DOHH2 (cell line): ENCODE data around the gene OCSTAMP.

ENCODE experiments used
- H3F3A ChIP-seq: fragments of 200-600 bp; sonication (generic), shearing (Covaris generic); 2 replicates; pipeline ENCODE4 v1.6.0; 2016; ENCODE audit warnings: antibody characterized with exemption, mild to moderate bottlenecking; ENCODE audit not compliant: control insufficient read depth, insufficient read depth
- H3K27ac ChIP-seq: fragments of 200-600 bp; sonication (generic); 2 replicates; pipeline ENCODE4 v1.5.1; 2014; ENCODE audit warnings: low read depth, mild to moderate bottlenecking, low read length, moderate library complexity
- H3K27me3 ChIP-seq: fragments of 200-600 bp; sonication (generic); 2 replicates; pipeline ENCODE4 v1.6.1; 2014; ENCODE audit warnings: mild to moderate bottlenecking, low read length, mixed read lengths; ENCODE audit not compliant: control insufficient read depth
- H3K36me3 ChIP-seq: fragments of 200-600 bp; sonication (generic); 2 replicates; pipeline ENCODE4 v1.6.1; 2014; ENCODE audit warnings: mild to moderate bottlenecking, low read length, moderate library complexity, mixed read lengths; ENCODE audit not compliant: control insufficient read depth
- H3K4me1 ChIP-seq: fragments of 200-600 bp; sonication (generic); 2 replicates; pipeline ENCODE4 v1.6.1; 2014; ENCODE audit warnings: mild to moderate bottlenecking, low read length, mixed read lengths; ENCODE audit not compliant: control insufficient read depth
- H3K4me2 ChIP-seq: fragments of 200-600 bp; sonication (generic); 2 replicates; pipeline ENCODE4 v1.6.0; 2014; ENCODE audit warnings: mild to moderate bottlenecking, low read length, moderate library complexity
- H3K4me3 ChIP-seq: fragments of 200-600 bp; sonication (generic); 2 replicates; pipeline ENCODE4 v1.5.1; 2014; ENCODE audit warnings: mild to moderate bottlenecking, low read length, mixed read lengths
- H3K79me2 ChIP-seq: fragments of 200-600 bp; sonication (generic); 2 replicates; pipeline ENCODE4 v1.6.1; 2014; ENCODE audit warnings: mild to moderate bottlenecking, low read length, mixed read lengths; ENCODE audit not compliant: control insufficient read depth
- H3K9me2 ChIP-seq: fragments of 200-600 bp; sonication (generic); replicated peaks from 2 replicates; pipeline ENCODE4 v1.6.1; 2014; ENCODE audit warnings: mild to moderate bottlenecking, low read length, mixed read lengths; ENCODE audit not compliant: control insufficient read depth
- H3K9me3 ChIP-seq: fragments of 200-600 bp; sonication (generic); 2 replicates; pipeline ENCODE4 v1.6.1; 2014; ENCODE audit warnings: antibody characterized with exemption, low read length, mixed read lengths; ENCODE audit not compliant: control insufficient read depth, insufficient read depth
- H4K20me1 ChIP-seq: fragments of 200-600 bp; sonication (generic); 2 replicates; pipeline ENCODE4 v1.6.0; 2014; ENCODE audit warnings: low read depth, mild to moderate bottlenecking, antibody characterized with exemption, low read length, moderate library complexity; ENCODE audit not compliant: control insufficient read depth, insufficient read depth
- EZH2phosphoT487 ChIP-seq: fragments of 200-600 bp; sonication (generic); IDR thresholded peaks from 2 replicates; pipeline ENCODE4 v1.6.1; 2017; ENCODE audit warnings: borderline replicate concordance, mild to moderate bottlenecking, antibody characterized with exemption, low read length, moderate library complexity, mixed read lengths
- TF ChIP-seq, protein P1 (sequence below): fragments of 200-600 bp; sonication (generic); IDR thresholded peaks from one replicate; pipeline ENCODE4 v1.5.1; 2014; ENCODE audit warnings: antibody characterized with exemption, mild to moderate bottlenecking, low read depth, low read length; ENCODE audit not compliant: poor library complexity, severe bottlenecking

Gene OCSTAMP

GRCh38 chr20:46512943-46513844, 37.3 kb downstream of the OCSTAMP start, which contains the start of gene ZNF334:
TSS of gene ZNF334 (minus strand) at chr20:46513559. CDS start at chr20:46512102, 1,457 bp downstream.
- TF ChIP-seq, protein P1, sequence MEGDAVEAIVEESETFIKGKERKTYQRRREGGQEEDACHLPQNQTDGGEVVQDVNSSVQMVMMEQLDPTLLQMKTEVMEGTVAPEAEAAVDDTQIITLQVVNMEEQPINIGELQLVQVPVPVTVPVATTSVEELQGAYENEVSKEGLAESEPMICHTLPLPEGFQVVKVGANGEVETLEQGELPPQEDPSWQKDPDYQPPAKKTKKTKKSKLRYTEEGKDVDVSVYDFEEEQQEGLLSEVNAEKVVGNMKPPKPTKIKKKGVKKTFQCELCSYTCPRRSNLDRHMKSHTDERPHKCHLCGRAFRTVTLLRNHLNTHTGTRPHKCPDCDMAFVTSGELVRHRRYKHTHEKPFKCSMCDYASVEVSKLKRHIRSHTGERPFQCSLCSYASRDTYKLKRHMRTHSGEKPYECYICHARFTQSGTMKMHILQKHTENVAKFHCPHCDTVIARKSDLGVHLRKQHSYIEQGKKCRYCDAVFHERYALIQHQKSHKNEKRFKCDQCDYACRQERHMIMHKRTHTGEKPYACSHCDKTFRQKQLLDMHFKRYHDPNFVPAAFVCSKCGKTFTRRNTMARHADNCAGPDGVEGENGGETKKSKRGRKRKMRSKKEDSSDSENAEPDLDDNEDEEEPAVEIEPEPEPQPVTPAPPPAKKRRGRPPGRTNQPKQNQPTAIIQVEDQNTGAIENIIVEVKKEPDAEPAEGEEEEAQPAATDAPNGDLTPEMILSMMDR: no peak
- TF ChIP-seq EZH2phosphoT487: no peak
- Histone ChIP-seq H3K4me2 (no peak within 1 kb of the TSS), H3K4me1 (no peaks in the 10 kb centered on the region), H3K9me3 (no peaks in the 10 kb centered on the region), H3K27ac (no peak within 1 kb of the TSS), H3K4me3 (no peak within 1 kb of the TSS), H3K36me3 (no peaks in the 10 kb centered on the region), H3K79me2 (no peaks in the 10 kb centered on the region), H3K9me2 (no peaks in the 10 kb centered on the region), H3F3A (no peaks in the 10 kb centered on the region), H4K20me1 (no peaks in the 10 kb centered on the region), H3K27me3 (peaks cover 7% of the 10 kb centered on the region; the same call in 1 of the 2 replicates)

GRCh38 chr20:46509523-46509922, 40.9 kb downstream of the OCSTAMP start:
- no peaks in the 10 kb centered on the region for H3K36me3 ChIP-seq
- H3K9me2 ChIP-seq: no peaks in the 10 kb centered on the region
- H3K4me2 ChIP-seq: no peak overlapping the region
- H3K9me3 ChIP-seq: no peaks in the 10 kb centered on the region
- no peaks in the 10 kb centered on the region for H3K79me2 ChIP-seq
- TF ChIP-seq EZH2phosphoT487: no peak
- TF ChIP-seq, protein P1: no peak
- peaks cover 8% of the 10 kb centered on the region; the same call in 1 of the 2 replicates for H3K27me3 ChIP-seq
- no peaks in the 10 kb centered on the region for H3K4me1 ChIP-seq
- H3K4me3 ChIP-seq: no peak overlapping the region
- H4K20me1 ChIP-seq: no peaks in the 10 kb centered on the region
- no peaks in the 10 kb centered on the region for H3F3A ChIP-seq
- no peak overlapping the region for H3K27ac ChIP-seq

DNA sequence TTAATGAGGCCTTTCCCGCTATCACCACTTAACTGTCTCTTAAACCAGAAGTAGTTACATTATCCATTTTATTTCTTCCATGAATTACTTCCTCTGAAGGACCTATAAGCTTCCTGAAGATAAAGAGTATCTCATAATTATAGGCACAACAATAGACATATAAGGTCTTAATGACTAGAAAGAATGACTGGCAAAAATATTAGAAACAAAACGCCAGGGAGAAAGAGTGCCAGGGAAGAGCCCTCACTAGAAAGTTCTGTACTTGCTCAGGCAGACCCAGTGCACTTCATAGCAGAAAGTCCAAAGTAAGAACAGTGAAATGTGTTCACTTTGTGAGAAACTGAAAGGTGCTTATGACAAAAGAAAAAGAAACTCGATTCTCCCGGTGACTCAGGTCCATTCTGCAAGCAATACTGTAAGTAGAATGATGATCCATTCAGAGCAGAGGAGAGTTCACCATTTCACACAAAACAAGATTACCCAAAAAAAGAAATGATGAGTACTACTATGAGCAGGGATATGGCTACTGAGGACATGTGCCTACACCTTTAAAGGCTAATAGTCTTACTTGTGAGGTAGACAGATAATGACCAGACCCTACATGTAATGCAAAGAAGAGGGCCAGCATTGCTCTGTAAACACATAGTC, 42.6 kb downstream of the OCSTAMP start:
- 0 out of 2 replicates have a peak, but pooled peaks cover 3% of the 10 kb centered on the region for H3K9me3 ChIP-seq
- no peak overlapping the region for H3K27ac ChIP-seq
- no peak overlapping the region for H3K4me2 ChIP-seq
- TF ChIP-seq, protein P1: no peak
- TF ChIP-seq EZH2phosphoT487: no peak
- H3F3A ChIP-seq: no peaks in the 10 kb centered on the region
- H3K36me3 ChIP-seq: no peaks in the 10 kb centered on the region
- no peaks in the 10 kb centered on the region for H3K4me1 ChIP-seq
- H3K9me2 ChIP-seq: no peaks in the 10 kb centered on the region
- no peak overlapping the region for H3K4me3 ChIP-seq
- H3K27me3 ChIP-seq: peaks cover 8% of the 10 kb centered on the region; the same call in 1 of the 2 replicates
- no peaks in the 10 kb centered on the region for H4K20me1 ChIP-seq
- no peaks in the 10 kb centered on the region for H3K79me2 ChIP-seq
